NCI-H2081 treated with DMSO at 0.1 percent for 48 hours (cell line): Measurements from ENCODE around the gene SRSF2.
"Not testable (repeated sequence)": the region's sequence is repeated elsewhere in the genome, so short reads cannot be mapped to it uniquely, and the experiment has no call there.

Experiments
- DNase-seq: peaks from one replicate; lab custom pipeline; 2025; lab: John Stamatoyannopoulos, UW

SRSF2 gene

GRCh38 chr17:76737082-76737675, at the start of gene SRSF2:
SRSF2 (minus strand) TSS chr17:76737331; CDS start chr17:76737160, 171 bp downstream.
- DNase-seq = peak; percentile 99

- no peak for DNase-seq
Observed at GRCh38 chr17:76784926-76785325, 47.8 kb upstream of the SRSF2 start.

GRCh38 chr17:76783146-76783545, 46.0 kb upstream of the SRSF2 start:
- no peak for DNase-seq

GRCh38 chr17:76781056-76781982, 44.2 kb upstream of the SRSF2 start:
- no peak for DNase-seq

- DNase-seq = no peak
Observed at GRCh38 chr17:76775021-76775600, 38.0 kb upstream of the SRSF2 start.

GRCh38 chr17:76772842-76773525, 35.9 kb upstream of the SRSF2 start:
- DNase-seq = no peak

- no peak for DNase-seq
Observed at GRCh38 chr17:76758570-76758969, 21.4 kb upstream of the SRSF2 start.

GRCh38 chr17:76757256-76757655, 20.1 kb upstream of the SRSF2 start:
- no peak for DNase-seq

- no peak for DNase-seq
Observed at GRCh38 chr17:76755285-76755684, 18.2 kb upstream of the SRSF2 start.

- DNase-seq = no peak
Observed at GRCh38 chr17:76753061-76753961, 16.2 kb upstream of the SRSF2 start.

- DNase-seq = no peak
Observed at GRCh38 chr17:76752006-76752405, 14.9 kb upstream of the SRSF2 start.

- DNase-seq = no peak
Observed at GRCh38 chr17:76751416-76751993, 14.4 kb upstream of the SRSF2 start.

GRCh38 chr17:76748657-76749056, 11.5 kb upstream of the SRSF2 start:
- no peak for DNase-seq

- DNase-seq = no peak
Observed at GRCh38 chr17:76747716-76748363, 10.7 kb upstream of the SRSF2 start.

- DNase-seq = not testable (repeated sequence)
Observed at GRCh38 chr17:76745785-76746184, 8.7 kb upstream of the SRSF2 start.

- DNase-seq = no peak
Observed at GRCh38 chr17:76744747-76745146, 7.6 kb upstream of the SRSF2 start.

- no peak for DNase-seq
Observed at GRCh38 chr17:76742958-76743357, 5.8 kb upstream of the SRSF2 start.

GRCh38 chr17:76740329-76741118, 3.4 kb upstream of the SRSF2 start:
- peak; percentile 36 for DNase-seq

GRCh38 chr17:76739568-76740115, 2.5 kb upstream of the SRSF2 start:
- DNase-seq = not testable (repeated sequence)
